HepG2 (cell line): ENCODE measurements around the gene SAPCD1. TPM values are rescaled to one million over a fixed set of nuclear protein-coding genes. Genes with fewer than 3 reads are reported as not detected.
"Not testable (repeated sequence)": the region's sequence is repeated elsewhere in the genome, so short reads cannot be mapped to it uniquely, and the experiment has no call there.

ENCODE experiments used
- FOXP1 ChIP-seq, 2 experiments: fragments of 450-650 bp in 1 of 2; IDR thresholded peaks; 2 replicates each; pipeline ENCODE4 v1.6.1; 2017 to 2018; ENCODE audit warnings: antibody characterized with exemption in 1 of 2
- KDM2A ChIP-seq: sonication (generic); formaldehyde crosslinking; IDR thresholded peaks from 2 replicates; pipeline ENCODE4 v1.4.0; 2020; ENCODE audit warnings: low read depth, missing genetic modification reagents, borderline replicate concordance
- NR2F6 ChIP-seq, 2 experiments: IDR thresholded peaks; 2 replicates each; pipeline ENCODE4 v1.6.1; 2016; ENCODE audit warnings: antibody characterized with exemption in 1 of 2, mild to moderate bottlenecking in 1 of 2
- RAD21 ChIP-seq: fragments of 450-650 bp; formaldehyde crosslinking; IDR thresholded peaks from 2 replicates; pipeline ENCODE4 v1.5.0; 2020; ENCODE audit warnings: mild to moderate bottlenecking
- SALL1 ChIP-seq: sonication (generic); formaldehyde crosslinking; IDR thresholded peaks from 2 replicates; pipeline ENCODE4 v1.8.0; 2022; ENCODE audit warnings: mild to moderate bottlenecking, missing genetic modification reagents
- SAP130 ChIP-seq: IDR thresholded peaks from 2 replicates; pipeline ENCODE4 v1.6.1; 2016; ENCODE audit warnings: low read depth
- TBX2 ChIP-seq: sonication (generic); formaldehyde crosslinking; IDR thresholded peaks from 2 replicates; pipeline ENCODE4 v1.5.0; 2020; ENCODE audit warnings: missing genetic modification reagents, mild to moderate bottlenecking, borderline replicate concordance
- ZFX ChIP-seq: sonication (generic); formaldehyde crosslinking; IDR thresholded peaks from 2 replicates; pipeline ENCODE4 v1.4.0; 2020; ENCODE audit warnings: mild to moderate bottlenecking, low read depth, missing genetic modification reagents, moderate library complexity
- ZNF335 ChIP-seq: sonication (generic); formaldehyde crosslinking; IDR thresholded peaks from 2 replicates; pipeline ENCODE4 v1.4.0; 2020; ENCODE audit warnings: missing genetic modification reagents
- polyA plus RNA-seq, 8 experiments: library from polyadenylated mRNA; depleted of rRNA in 3 of 8; stranded (reverse) in 7 of 8; unstranded in 1 of 8; fragments of >200 nt; fragmentation: Illumina TruSeq in 4 of 8; extraction: Trizol in 4 of 8; gene quantifications; 2 replicates each; pipeline versions ENCODE4 v1.2.1 to v1.2.3, GENCODE V29; 2011 to 2016; ENCODE audit warnings: low read depth in 4 of 8, missing spikeins in 1 of 8, mixed read lengths in 1 of 8; ENCODE audit not compliant: insufficient read depth in 1 of 8
- total RNA-seq, 5 experiments: library from RNA; depleted of rRNA; stranded (reverse); fragments of >200 nt; fragmentation: Illumina TruSeq; extraction: Trizol; gene quantifications; 2 replicates each; pipeline ENCODE4 v1.2.3, GENCODE V29; 2016; ENCODE audit warnings: low read depth in 1 of 5
- TF ChIP-seq, protein P1 (sequence below): sonication (generic); formaldehyde crosslinking; IDR thresholded peaks from 2 replicates; pipeline ENCODE4 v1.5.1; 2020; ENCODE audit warnings: mild to moderate bottlenecking, missing genetic modification reagents
- TF ChIP-seq, protein P2 (sequence below): IDR thresholded peaks from 2 replicates; pipeline ENCODE4 v1.6.1; 2016; ENCODE audit warnings: low read depth, borderline replicate concordance
- TF ChIP-seq, protein P3 (sequence below): sonication (generic); formaldehyde crosslinking; IDR thresholded peaks from 2 replicates; pipeline ENCODE4 v1.4.0; 2020; ENCODE audit warnings: mild to moderate bottlenecking, missing genetic modification reagents

The SAPCD1 gene
- total and polyA plus RNA-seq, 2 of the 13 experiments (the other 11 are each of a cell fraction or from before 2014, with no cell fraction given), result 2.5 to 3.9 TPM

DNA sequence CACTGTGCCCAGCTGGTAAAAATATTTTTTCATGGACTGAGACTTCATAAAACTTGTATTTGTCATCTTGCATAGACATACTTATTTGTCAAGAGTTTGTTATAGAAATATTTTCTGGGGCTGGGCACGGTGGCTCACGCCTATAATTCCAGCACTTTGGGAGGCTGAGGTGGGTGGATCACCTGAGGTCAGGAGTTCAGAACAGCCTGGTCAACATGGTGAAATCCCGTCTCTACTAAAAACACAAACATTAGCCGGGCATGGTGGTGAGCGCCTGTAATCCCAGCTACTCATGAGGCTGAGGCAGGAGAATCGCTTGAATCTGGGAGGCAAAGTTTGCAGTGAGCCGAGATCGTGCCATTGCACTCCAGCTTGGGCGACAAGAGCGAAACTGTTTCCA, 46.1 kb downstream of the SAPCD1 start (continued):
- TF ChIP-seq, protein P1, sequence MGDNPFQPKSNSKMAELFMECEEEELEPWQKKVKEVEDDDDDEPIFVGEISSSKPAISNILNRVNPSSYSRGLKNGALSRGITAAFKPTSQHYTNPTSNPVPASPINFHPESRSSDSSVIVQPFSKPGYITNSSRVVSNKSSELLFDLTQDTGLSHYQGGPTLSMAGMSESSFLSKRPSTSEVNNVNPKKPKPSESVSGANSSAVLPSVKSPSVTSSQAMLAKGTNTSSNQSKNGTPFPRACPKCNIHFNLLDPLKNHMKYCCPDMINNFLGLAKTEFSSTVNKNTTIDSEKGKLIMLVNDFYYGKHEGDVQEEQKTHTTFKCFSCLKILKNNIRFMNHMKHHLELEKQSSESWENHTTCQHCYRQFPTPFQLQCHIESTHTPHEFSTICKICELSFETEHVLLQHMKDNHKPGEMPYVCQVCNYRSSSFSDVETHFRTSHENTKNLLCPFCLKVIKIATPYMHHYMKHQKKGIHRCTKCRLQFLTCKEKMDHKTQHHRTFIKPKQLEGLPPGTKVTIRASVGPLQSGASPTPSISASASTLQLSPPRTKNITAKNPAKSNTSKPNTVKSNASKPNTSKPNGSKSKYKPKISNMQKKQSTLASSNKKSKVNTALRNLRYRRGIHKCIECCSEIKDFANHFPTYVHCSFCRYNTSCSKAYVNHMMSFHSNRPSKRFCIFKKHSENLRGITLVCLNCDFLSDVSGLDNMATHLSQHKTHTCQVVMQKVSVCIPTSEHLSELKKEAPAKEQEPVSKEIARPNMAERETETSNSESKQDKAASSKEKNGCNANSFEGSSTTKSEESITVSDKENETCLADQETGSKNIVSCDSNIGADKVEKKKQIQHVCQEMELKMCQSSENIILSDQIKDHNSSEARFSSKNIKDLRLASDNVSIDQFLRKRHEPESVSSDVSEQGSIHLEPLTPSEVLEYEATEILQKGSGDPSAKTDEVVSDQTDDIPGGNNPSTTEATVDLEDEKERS, result 0 out of 2 replicates have a peak, but pooled peaks have one; percentile 35
- TF ChIP-seq RAD21 (CRISPR knock-in tag) (0 out of 2 replicates have a peak, but pooled peaks have one; percentile 34), NR2F6 (IDR thresholded peaks at IDR 0.05) (peak; percentile 68), NR2F6 (CRISPR knock-in tag; IDR thresholded peaks at IDR 0.05) (peak; percentile 90), ZFX (peak; percentile 25; the same call in 1 of the 2 replicates), TBX2 (0 out of 2 replicates have a peak, but pooled peaks have one; percentile 59), SALL1 (CRISPR knock-in tag) (peak; percentile 59; the same call in 1 of the 2 replicates), SAP130 (CRISPR knock-in tag) (peak; percentile 77), KDM2A (0 out of 2 replicates have a peak, but pooled peaks have one; percentile 30), FOXP1 (CRISPR knock-in tag; IDR thresholded peaks at IDR 0.05) (peak; percentile 52; the same call in 1 of the 2 replicates), ZNF335 (CRISPR knock-in tag) (peak; percentile 80; the same call in 1 of the 2 replicates)
- TF ChIP-seq, protein P2, sequence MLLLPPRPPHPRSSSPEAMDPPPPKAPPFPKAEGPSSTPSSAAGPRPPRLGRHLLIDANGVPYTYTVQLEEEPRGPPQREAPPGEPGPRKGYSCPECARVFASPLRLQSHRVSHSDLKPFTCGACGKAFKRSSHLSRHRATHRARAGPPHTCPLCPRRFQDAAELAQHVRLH (CRISPR knock-in tag), result 0 out of 2 replicates have a peak, but pooled peaks have one; percentile 34
- TF ChIP-seq, protein P3, sequence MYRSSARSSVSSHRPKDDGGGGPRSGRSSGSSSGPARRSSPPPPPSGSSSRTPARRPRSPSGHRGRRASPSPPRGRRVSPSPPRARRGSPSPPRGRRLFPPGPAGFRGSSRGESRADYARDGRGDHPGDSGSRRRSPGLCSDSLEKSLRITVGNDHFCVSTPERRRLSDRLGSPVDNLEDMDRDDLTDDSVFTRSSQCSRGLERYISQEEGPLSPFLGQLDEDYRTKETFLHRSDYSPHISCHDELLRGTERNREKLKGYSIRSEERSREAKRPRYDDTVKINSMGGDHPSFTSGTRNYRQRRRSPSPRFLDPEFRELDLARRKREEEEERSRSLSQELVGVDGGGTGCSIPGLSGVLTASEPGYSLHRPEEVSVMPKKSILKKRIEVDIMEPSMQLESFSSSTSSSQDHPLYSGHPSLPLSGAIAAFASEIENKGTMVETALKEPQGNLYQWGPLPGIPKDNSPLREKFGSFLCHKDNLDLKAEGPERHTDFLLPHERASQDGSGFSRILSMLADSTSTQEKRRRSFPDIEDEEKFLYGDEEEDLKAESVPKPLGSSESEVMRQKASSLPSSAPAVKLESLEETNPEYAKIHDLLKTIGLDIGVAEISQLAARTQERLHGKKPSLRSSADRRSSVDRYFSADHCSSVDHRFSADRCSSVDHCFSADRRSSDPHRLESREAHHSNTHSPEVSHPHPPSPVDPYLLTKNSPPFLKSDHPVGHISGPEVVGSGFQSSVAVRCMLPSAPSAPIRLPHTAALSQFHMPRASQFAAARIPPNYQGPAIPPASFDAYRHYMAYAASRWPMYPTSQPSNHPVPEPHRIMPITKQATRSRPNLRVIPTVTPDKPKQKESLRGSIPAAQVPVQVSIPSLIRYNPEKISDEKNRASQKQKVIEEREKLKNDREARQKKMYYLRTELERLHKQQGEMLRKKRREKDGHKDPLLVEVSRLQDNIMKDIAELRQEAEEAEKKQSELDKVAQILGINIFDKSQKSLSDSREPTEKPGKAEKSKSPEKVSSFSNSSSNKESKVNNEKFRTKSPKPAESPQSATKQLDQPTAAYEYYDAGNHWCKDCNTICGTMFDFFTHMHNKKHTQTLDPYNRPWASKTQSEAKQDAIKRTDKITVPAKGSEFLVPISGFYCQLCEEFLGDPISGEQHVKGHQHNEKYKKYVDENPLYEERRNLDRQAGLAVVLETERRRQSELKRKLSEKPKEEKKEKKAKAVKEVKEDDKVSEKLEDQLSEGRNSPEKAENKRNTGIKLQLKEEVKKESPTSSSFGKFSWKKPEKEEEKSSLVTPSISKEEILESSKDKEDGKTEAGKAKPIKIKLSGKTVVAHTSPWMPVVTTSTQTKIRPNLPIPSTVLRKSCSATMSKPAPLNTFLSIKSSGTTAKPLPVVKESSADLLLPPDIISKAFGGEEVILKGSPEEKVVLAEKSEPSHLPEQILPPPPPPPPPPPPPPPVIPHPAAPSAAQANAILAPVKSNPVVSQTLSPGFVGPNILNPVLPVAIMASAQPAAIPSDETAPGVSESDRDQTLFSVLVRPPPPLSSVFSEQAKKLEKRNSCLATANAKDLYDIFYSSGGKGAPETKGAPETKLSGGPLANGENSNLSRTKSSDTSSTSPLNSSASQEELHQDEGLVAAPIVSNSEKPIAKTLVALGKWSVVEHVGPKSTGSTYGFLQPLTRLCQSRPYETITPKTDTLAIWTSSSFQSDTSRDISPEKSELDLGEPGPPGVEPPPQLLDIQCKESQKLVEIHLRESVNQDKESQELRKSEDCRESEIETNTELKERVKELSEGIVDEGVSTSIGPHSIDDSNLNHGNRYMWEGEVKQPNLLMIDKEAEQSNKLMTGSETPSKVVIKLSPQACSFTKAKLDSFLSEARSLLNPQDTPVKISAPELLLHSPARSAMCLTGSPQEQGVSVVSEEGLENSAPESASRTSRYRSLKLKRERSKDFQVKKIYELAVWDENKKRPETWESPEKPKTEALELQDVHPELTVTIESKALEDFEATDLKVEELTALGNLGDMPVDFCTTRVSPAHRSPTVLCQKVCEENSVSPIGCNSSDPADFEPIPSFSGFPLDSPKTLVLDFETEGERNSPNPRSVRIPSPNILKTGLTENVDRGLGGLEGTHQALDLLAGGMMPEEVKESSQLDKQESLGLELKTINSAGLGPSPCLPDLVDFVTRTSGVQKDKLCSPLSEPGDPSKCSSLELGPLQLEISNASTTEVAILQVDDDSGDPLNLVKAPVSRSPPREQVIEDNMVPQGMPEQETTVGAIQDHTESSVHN, result 0 out of 2 replicates have a peak, but pooled peaks have one; percentile 51
- TF ChIP-seq FOXP1 (IDR thresholded peaks at IDR 0.05), result not testable (repeated sequence)
